RWPE1 (cell line): ENCODE data around the gene PTPN14.

Source experiments
- CTCF ChIA-PET: fragments of 350-600 bp; sonication (Branson Sonifier 250); formaldehyde crosslinking; extraction: SDS; loops from one replicate; lab custom pipeline; 2021; lab: Yijun Ruan, JAX
- POLR2A ChIA-PET: fragments of 400-600 bp; formaldehyde crosslinking; extraction: SDS; loops from one replicate; lab custom pipeline; 2020; ENCODE audit warnings: antibody characterized with exemption; ENCODE audit not compliant: low non-redundant PET; lab: Yijun Ruan, JAX
- DNase-seq: peaks from one replicate; pipeline ENCODE4 v3.0.0; 2012; ENCODE audit warnings: low spot score
- H3K27ac ChIP-seq: fragments of 450-650 bp; 2 replicates; pipeline ENCODE4 v1.5.1; 2017
- CTCF ChIP-seq: fragments of 450-650 bp; conservative IDR thresholded peaks from 2 replicates; pipeline ENCODE4 v1.5.1; 2017; ENCODE audit warnings: low read depth, mild to moderate bottlenecking

PTPN14 gene

GRCh38 chr1:214429951-214430770, 121.2 kb downstream of the PTPN14 start:
- no peak overlapping the region for H3K27ac ChIP-seq
- TF ChIP-seq CTCF = no peak
- ChIA-PET CTCF (no interaction called here), POLR2A (no interaction called here)
- no peak for DNase-seq

- TF ChIP-seq CTCF = no peak
- peak overlapping the region; percentile 76 for H3K27ac ChIP-seq
- POLR2A ChIA-PET = no interaction called here
- peak; percentile 79 for DNase-seq
- CTCF ChIA-PET = no interaction called here
These were observed 123.5 kb downstream of the PTPN14 start for GRCh38 chr1:214427871-214428277.

- ChIA-PET CTCF (interaction anchor here (0.8 kb wide), 1 partner anchor 673 kb away, joined by 5 read pairs; no protein-coding TSS in a partner anchor), POLR2A (no interaction called here)
- TF ChIP-seq CTCF = no peak
- peak overlapping the region; percentile 66 for H3K27ac ChIP-seq
- DNase-seq = no peak
These were observed 125.0 kb downstream of the PTPN14 start for GRCh38 chr1:214426426-214426812.

- DNase-seq = no peak
- POLR2A ChIA-PET = no interaction called here
- CTCF ChIA-PET = interaction anchor here (0.8 kb wide), 1 partner anchor 674 kb away, joined by 5 read pairs; no protein-coding TSS in a partner anchor
- TF ChIP-seq CTCF = no peak
- no peak overlapping the region for H3K27ac ChIP-seq
These were observed 125.5 kb downstream of the PTPN14 start for GRCh38 chr1:214425716-214426425.

- ChIA-PET CTCF (no interaction called here), POLR2A (no interaction called here)
- no peak for DNase-seq
- TF ChIP-seq CTCF = no peak
- peak overlapping the region; percentile 86 for H3K27ac ChIP-seq
These were observed 126.3 kb downstream of the PTPN14 start for GRCh38 chr1:214425101-214425500.

DNA sequence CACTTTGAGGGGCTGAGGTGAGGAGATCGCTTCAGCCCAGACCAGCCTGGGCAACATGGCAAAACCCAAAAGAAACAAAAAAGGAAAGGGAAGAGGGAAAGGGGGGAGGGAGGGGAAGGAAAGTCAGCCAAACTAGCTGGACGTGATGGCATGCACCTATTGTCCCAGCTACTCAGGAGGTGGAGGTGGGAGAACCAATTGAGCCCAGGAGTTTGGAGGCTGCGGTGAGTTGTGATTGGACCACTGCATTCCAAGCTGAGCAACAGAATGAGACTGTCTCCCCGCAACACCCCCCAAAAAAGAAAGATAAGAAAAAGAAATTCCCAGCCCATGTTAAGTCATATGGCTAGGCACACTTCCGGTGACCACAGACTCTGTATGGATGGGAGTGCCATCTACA, 128.4 kb downstream of the PTPN14 start:
- no peak for DNase-seq
- peak overlapping the region; percentile 86 for H3K27ac ChIP-seq
- POLR2A ChIA-PET = no interaction called here
- CTCF ChIA-PET = interaction anchor here (0.6 kb wide), 1 partner anchor 31 kb away, joined by 4 read pairs; no protein-coding TSS in a partner anchor
- no peak for TF ChIP-seq CTCF
